ENCODE data around the gene CCDC47. TPM values are rescaled to one million over a fixed set of nuclear protein-coding genes. Genes with fewer than 3 reads are reported as not detected.

The CCDC47 gene
- total RNA-seq, 1 experiment from 2014 or later: 79.4 TPM

DNA sequence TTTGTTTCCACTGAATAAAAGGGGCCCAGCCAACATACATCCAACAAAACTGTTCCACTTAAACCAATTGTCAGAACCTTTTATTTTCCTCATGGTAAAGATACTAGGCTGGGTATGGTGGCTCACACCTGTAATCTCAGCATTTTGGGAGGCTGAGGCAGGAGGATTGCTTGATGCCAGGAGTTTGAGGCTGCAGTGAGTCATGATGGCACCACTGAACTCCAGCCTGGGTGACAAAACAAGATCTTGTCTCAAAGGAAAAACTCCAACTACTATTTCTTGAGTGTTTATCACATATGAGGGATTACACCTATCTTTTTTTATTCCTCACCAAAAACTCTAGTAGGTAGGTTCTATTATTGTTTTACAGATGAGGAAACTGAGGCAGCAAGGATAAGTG, 49.1 kb upstream of the CCDC47 start:
- Mint-ChIP-seq H3K4me3 (no peak overlapping the region), H3K9me3 (no peaks in the 10 kb centered on the region; a peak in 1 of 5 replicates), H3K27ac (no peak overlapping the region), H3K36me3 (ENCODE audit: insufficient read depth in 1 of 3, low read depth in 3 of 3) (peaks cover 62 to 97% (median 84%) of the 10 kb centered on the region in 3 experiments), H3K4me1 (peaks cover 6 to 7% of the 10 kb centered on the region in 2 experiments), H3K27me3 (ENCODE audit: low read depth) (no peaks in the 10 kb centered on the region; the same call in 1 of the 2 replicates)
- no peak for DNase-seq
- Histone ChIP-seq H3K4ac (ENCODE audit: low read depth, low read length) (no peak overlapping the region), H3K18ac (ENCODE audit: insufficient read length, low read depth, low read length) (no peak overlapping the region), H3K23me2 (ENCODE audit: insufficient read length, low read depth, low read length, poor library complexity, severe bottlenecking) (peaks cover 1% of the 10 kb centered on the region), H2BK15ac (ENCODE audit: low read depth, low read length) (no peak overlapping the region), H3K56ac (ENCODE audit: insufficient read length, low read depth, low read length) (no peak overlapping the region), H3K23ac (ENCODE audit: insufficient read length, low read depth, low read length) (no peak overlapping the region), H3T11ph (ENCODE audit: low read length) (no peak overlapping the region), H3K79me2 (ENCODE audit: insufficient read depth, low read length) (peaks cover 1% of the 10 kb centered on the region; the same call in 1 of the 2 replicates), H3K27ac (ENCODE audit: insufficient read length, low read depth, low read length) (no peak overlapping the region), H2AFZ (ENCODE audit: low read length) (no peak overlapping the region), H4K20me1 (ENCODE audit: control insufficient read depth, insufficient read depth, insufficient read length) (no peaks in the 10 kb centered on the region), H3K4me1 (ENCODE audit: insufficient read depth, low read length) (no peaks in the 10 kb centered on the region), H3K79me1 (ENCODE audit: insufficient read depth, low read depth, low read length, poor library complexity, severe bottlenecking) (no peaks in the 10 kb centered on the region), H4K91ac (ENCODE audit: insufficient read length, low read depth, low read length) (no peak overlapping the region), H3K9me3 (ENCODE audit: control insufficient read depth, low read depth, low read length) (no peaks in the 10 kb centered on the region), H2BK120ac (ENCODE audit: low read depth, low read length, poor library complexity, severe bottlenecking) (no peak overlapping the region), H3K4me2 (ENCODE audit: insufficient read depth, insufficient read length, low read length) (no peak overlapping the region), H2AK5ac (ENCODE audit: insufficient read length, low read length) (no peak overlapping the region), H4K8ac (replicated peaks; ENCODE audit: insufficient read length, low read depth, low read length) (no peak overlapping the region), H4K5ac (ENCODE audit: insufficient read length, low read depth, low read length) (no peak overlapping the region), H2BK20ac (ENCODE audit: low read depth, low read length, poor library complexity, severe bottlenecking) (no peak overlapping the region), H3K27me3 (ENCODE audit: insufficient read depth, low read length) (no peaks in the 10 kb centered on the region), H2BK12ac (ENCODE audit: insufficient read length, low read depth, low read length) (no peak overlapping the region), H3K9ac (ENCODE audit: extremely low read depth, insufficient read length, low read length) (no peak overlapping the region), H3K14ac (ENCODE audit: insufficient read depth, low read length) (no peak overlapping the region), H2BK5ac (ENCODE audit: insufficient read length, low read length) (no peak overlapping the region)
- TF ChIP-seq, protein P1, sequence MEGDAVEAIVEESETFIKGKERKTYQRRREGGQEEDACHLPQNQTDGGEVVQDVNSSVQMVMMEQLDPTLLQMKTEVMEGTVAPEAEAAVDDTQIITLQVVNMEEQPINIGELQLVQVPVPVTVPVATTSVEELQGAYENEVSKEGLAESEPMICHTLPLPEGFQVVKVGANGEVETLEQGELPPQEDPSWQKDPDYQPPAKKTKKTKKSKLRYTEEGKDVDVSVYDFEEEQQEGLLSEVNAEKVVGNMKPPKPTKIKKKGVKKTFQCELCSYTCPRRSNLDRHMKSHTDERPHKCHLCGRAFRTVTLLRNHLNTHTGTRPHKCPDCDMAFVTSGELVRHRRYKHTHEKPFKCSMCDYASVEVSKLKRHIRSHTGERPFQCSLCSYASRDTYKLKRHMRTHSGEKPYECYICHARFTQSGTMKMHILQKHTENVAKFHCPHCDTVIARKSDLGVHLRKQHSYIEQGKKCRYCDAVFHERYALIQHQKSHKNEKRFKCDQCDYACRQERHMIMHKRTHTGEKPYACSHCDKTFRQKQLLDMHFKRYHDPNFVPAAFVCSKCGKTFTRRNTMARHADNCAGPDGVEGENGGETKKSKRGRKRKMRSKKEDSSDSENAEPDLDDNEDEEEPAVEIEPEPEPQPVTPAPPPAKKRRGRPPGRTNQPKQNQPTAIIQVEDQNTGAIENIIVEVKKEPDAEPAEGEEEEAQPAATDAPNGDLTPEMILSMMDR (conservative IDR thresholded peaks at IDR 0.05): no peak
